ENCODE results near the gene HIPK1.

Gene HIPK1

DNA sequence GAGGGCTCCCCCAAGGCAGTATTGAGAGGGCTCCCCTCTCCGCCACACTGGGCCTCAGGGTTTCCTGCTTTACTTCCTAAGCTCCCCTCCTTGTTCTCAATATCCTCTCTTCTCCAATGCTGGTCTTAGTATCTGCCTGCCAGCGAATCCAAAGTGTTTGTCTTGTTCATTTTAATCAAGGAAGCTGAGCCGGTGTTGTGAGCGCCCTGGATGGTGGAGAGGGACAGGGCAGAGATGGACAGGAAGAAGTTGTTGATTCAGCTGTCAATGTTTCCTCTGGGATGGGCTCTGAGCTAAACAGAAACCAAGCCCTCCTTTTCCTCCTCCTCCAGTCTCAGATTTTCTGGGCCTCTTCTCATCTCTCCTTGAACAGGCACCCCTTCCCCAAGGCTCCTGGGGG is 55.6 kb downstream of the HIPK1 start:
- no peaks in the 10 kb centered on the region for H4K20me1 ChIP-seq (ENCODE audit: low read depth, low read length)
- no peak overlapping the region for H3K4me2 ChIP-seq (ENCODE audit: low read depth, low read length, poor library complexity, severe bottlenecking)

DNA sequence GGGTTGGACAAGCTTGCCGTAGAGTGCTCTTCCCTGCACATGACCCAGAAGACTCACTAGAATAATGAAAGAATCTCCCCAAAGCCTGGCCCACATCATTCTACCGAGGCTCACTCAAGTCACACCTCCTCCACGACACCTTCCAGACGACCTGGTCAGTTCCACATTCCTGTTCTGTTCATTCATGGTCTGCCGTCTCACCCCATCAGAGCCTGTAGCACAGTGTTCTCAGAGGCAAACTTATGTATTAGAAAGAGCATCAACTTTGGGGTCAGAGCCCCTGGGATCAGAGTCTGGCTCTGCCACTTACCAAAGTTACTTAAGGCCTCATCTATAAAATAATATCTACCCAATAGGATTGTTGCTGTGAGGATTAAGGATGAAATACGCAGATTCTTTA is 57.7 kb downstream of the HIPK1 start:
- no peak overlapping the region for H2AFZ ChIP-seq (ENCODE audit: low read depth, low read length, severe bottlenecking)
- H4K20me1 ChIP-seq (ENCODE audit: low read depth, low read length), result no peaks in the 10 kb centered on the region
- H3F3A ChIP-seq (ENCODE audit: insufficient read depth), result no peaks in the 10 kb centered on the region
- H3K9ac ChIP-seq (ENCODE audit: low read length), result no peak overlapping the region
- H3K9me3 ChIP-seq (ENCODE audit: insufficient read depth, low read length), result no peaks in the 10 kb centered on the region
- no peaks in the 10 kb centered on the region for H3K79me2 ChIP-seq (ENCODE audit: insufficient read depth, low read length)
- no peaks in the 10 kb centered on the region for H3K9me2 ChIP-seq (replicated peaks; ENCODE audit: insufficient read depth, low read length)
- H3K4me2 ChIP-seq (ENCODE audit: low read depth, low read length, poor library complexity, severe bottlenecking), result no peak overlapping the region
- H3K4me3 ChIP-seq (ENCODE audit: insufficient read depth, low read length, poor library complexity, severe bottlenecking), result no peak overlapping the region
- H3K27me3 ChIP-seq (ENCODE audit: low read length), result no peaks in the 10 kb centered on the region
- no peaks in the 10 kb centered on the region for H3K36me3 ChIP-seq (ENCODE audit: low read length)
- TF ChIP-seq, protein P1, sequence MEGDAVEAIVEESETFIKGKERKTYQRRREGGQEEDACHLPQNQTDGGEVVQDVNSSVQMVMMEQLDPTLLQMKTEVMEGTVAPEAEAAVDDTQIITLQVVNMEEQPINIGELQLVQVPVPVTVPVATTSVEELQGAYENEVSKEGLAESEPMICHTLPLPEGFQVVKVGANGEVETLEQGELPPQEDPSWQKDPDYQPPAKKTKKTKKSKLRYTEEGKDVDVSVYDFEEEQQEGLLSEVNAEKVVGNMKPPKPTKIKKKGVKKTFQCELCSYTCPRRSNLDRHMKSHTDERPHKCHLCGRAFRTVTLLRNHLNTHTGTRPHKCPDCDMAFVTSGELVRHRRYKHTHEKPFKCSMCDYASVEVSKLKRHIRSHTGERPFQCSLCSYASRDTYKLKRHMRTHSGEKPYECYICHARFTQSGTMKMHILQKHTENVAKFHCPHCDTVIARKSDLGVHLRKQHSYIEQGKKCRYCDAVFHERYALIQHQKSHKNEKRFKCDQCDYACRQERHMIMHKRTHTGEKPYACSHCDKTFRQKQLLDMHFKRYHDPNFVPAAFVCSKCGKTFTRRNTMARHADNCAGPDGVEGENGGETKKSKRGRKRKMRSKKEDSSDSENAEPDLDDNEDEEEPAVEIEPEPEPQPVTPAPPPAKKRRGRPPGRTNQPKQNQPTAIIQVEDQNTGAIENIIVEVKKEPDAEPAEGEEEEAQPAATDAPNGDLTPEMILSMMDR (IDR thresholded peaks at IDR 0.05; ENCODE audit: insufficient read depth, low read length, poor library complexity, severe bottlenecking), result no peak
- no peak overlapping the region for H3K27ac ChIP-seq (ENCODE audit: low read depth, low read length)

More for the DNA sequence above, 55.6 kb downstream of the HIPK1 start:
- no peaks in the 10 kb centered on the region for H3K27me3 ChIP-seq (ENCODE audit: low read length)
- H3F3A ChIP-seq (ENCODE audit: insufficient read depth), result no peaks in the 10 kb centered on the region
- H3K9me2 ChIP-seq (replicated peaks; ENCODE audit: insufficient read depth, low read length), result no peaks in the 10 kb centered on the region
- TF ChIP-seq, protein P1 (IDR thresholded peaks at IDR 0.05; ENCODE audit: insufficient read depth, low read length, poor library complexity, severe bottlenecking), result no peak
- TF ChIP-seq EZH2phosphoT487 (conservative IDR thresholded peaks at IDR 0.05; ENCODE audit: low read length), result no peak
- no peaks in the 10 kb centered on the region for H3K79me2 ChIP-seq (ENCODE audit: insufficient read depth, low read length)
- H3K9ac ChIP-seq (ENCODE audit: low read length), result no peak overlapping the region
- no peaks in the 10 kb centered on the region for H3K9me3 ChIP-seq (ENCODE audit: insufficient read depth, low read length)
- H3K27ac ChIP-seq (ENCODE audit: low read depth, low read length), result no peak overlapping the region
- no peak overlapping the region for H2AFZ ChIP-seq (ENCODE audit: low read depth, low read length, severe bottlenecking)
- no peaks in the 10 kb centered on the region for H3K36me3 ChIP-seq (ENCODE audit: low read length)
- H3K4me3 ChIP-seq (ENCODE audit: insufficient read depth, low read length, poor library complexity, severe bottlenecking), result no peak overlapping the region

DNA sequence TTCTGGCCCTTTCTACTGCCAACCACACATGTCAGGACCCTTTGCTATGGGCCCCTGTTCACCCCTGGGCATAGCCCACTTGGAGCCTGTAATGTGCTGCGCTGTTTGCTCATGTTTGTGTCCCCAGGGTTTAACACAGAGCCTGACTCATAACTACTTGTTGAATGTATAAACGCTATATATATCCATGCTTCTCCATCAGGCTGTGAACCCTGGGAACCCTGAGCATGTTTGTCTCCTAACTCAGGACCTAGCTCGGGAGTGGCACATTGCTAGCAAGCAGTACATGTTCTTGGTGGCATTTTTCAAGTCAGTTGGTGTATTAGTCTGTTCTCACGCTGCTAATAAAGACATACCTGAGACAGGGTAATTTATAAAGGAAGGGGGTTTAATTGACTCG is 58.1 kb downstream of the HIPK1 start:
- H3K27ac ChIP-seq (ENCODE audit: low read depth, low read length), result no peak overlapping the region
- no peaks in the 10 kb centered on the region for H3K9me2 ChIP-seq (replicated peaks; ENCODE audit: insufficient read depth, low read length)
- TF ChIP-seq EZH2phosphoT487 (conservative IDR thresholded peaks at IDR 0.05; ENCODE audit: low read length), result no peak
- TF ChIP-seq, protein P1 (IDR thresholded peaks at IDR 0.05; ENCODE audit: insufficient read depth, low read length, poor library complexity, severe bottlenecking), result no peak
- H3K9me3 ChIP-seq (ENCODE audit: insufficient read depth, low read length), result no peaks in the 10 kb centered on the region
- no peaks in the 10 kb centered on the region for H3F3A ChIP-seq (ENCODE audit: insufficient read depth)
- H3K4me3 ChIP-seq (ENCODE audit: insufficient read depth, low read length, poor library complexity, severe bottlenecking), result no peak overlapping the region
- H3K79me2 ChIP-seq (ENCODE audit: insufficient read depth, low read length), result no peaks in the 10 kb centered on the region
- no peak overlapping the region for H3K4me2 ChIP-seq (ENCODE audit: low read depth, low read length, poor library complexity, severe bottlenecking)
- H3K9ac ChIP-seq (ENCODE audit: low read length), result no peak overlapping the region
- H3K27me3 ChIP-seq (ENCODE audit: low read length), result no peaks in the 10 kb centered on the region
- no peaks in the 10 kb centered on the region for H4K20me1 ChIP-seq (ENCODE audit: low read depth, low read length)
- H2AFZ ChIP-seq (ENCODE audit: low read depth, low read length, severe bottlenecking), result no peak overlapping the region
- H3K36me3 ChIP-seq (ENCODE audit: low read length), result no peaks in the 10 kb centered on the region

DNA sequence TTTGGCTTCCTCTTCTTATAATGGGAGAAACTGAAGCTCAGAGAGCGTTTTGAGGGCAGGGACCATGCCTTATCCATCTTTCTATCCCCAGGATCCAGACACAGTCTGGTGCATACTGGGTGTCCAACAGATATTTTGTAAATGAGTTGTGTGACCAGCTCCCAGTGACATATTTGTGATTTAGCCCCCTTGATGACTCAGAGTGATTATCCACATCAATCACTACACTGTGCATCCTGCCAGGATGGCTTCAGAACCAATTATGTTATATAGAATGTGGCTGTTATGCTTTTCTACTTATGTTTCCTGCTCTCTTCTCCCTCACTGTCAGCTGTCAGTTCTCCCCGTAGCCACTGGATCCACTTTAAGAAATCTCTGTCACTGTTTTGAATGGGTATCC is 61.4 kb downstream of the HIPK1 start:
- Histone ChIP-seq H3F3A (ENCODE audit: insufficient read depth) (no peaks in the 10 kb centered on the region), H3K79me2 (ENCODE audit: insufficient read depth, low read length) (no peaks in the 10 kb centered on the region), H3K36me3 (ENCODE audit: low read length) (no peaks in the 10 kb centered on the region), H2AFZ (ENCODE audit: low read depth, low read length, severe bottlenecking) (no peak overlapping the region), H3K4me2 (ENCODE audit: low read depth, low read length, poor library complexity, severe bottlenecking) (no peak overlapping the region), H3K27me3 (ENCODE audit: low read length) (no peaks in the 10 kb centered on the region), H4K20me1 (ENCODE audit: low read depth, low read length) (no peaks in the 10 kb centered on the region), H3K9me2 (replicated peaks; ENCODE audit: insufficient read depth, low read length) (no peaks in the 10 kb centered on the region), H3K9ac (ENCODE audit: low read length) (no peak overlapping the region), H3K27ac (ENCODE audit: low read depth, low read length) (no peak overlapping the region), H3K9me3 (ENCODE audit: insufficient read depth, low read length) (peaks cover 12% of the 10 kb centered on the region; the same call in 1 of the 2 replicates), H3K4me3 (ENCODE audit: insufficient read depth, low read length, poor library complexity, severe bottlenecking) (no peak overlapping the region)
- TF ChIP-seq, protein P1 (IDR thresholded peaks at IDR 0.05; ENCODE audit: insufficient read depth, low read length, poor library complexity, severe bottlenecking), result no peak
- TF ChIP-seq EZH2phosphoT487 (conservative IDR thresholded peaks at IDR 0.05; ENCODE audit: low read length), result no peak

All from SU-DHL-6 (cell line).